GM21515 (cell line): ENCODE results near the gene HAL.

Experiments used
- ATAC-seq: cut with Tn5 transposase; IDR thresholded peaks from one replicate; pipeline ENCODE4 v1.9.1; 2021; ENCODE audit not compliant: unreplicated experiment

Gene HAL

GRCh38 chr12:95996034-95996658 lies at the start of gene HAL:
Gene HAL, minus strand, starts transcription at chr12:95996344. Its CDS starts 434 bp downstream, at chr12:95995910.
- no peak for ATAC-seq

- no peak for ATAC-seq
Observed at GRCh38 chr12:96045566-96045965, 49.4 kb upstream of the HAL start.

GRCh38 chr12:96044943-96045290 lies 48.8 kb upstream of the HAL start:
- no peak for ATAC-seq

GRCh38 chr12:96044017-96044942 lies 48.1 kb upstream of the HAL start:
- no peak for ATAC-seq

- no peak for ATAC-seq
Observed at GRCh38 chr12:96041181-96041580, 45.0 kb upstream of the HAL start.

GRCh38 chr12:96040305-96041133 lies 44.4 kb upstream of the HAL start:
- ATAC-seq = no peak

- ATAC-seq = no peak
Observed at GRCh38 chr12:96039516-96039915, 43.4 kb upstream of the HAL start.

- no peak for ATAC-seq
Observed at GRCh38 chr12:96036765-96037455, 40.8 kb upstream of the HAL start.

- peak; percentile 89 for ATAC-seq
Observed at GRCh38 chr12:96035283-96036236, 39.4 kb upstream of the HAL start, which contains the start of gene LTA4H. Gene LTA4H, minus strand, starts transcription at chr12:96035587. Its CDS starts 68 bp downstream, at chr12:96035519.

GRCh38 chr12:96034621-96035282 lies 38.6 kb upstream of the HAL start:
- ATAC-seq = peak; percentile 14

- no peak for ATAC-seq
Observed at GRCh38 chr12:96033549-96034389, 37.6 kb upstream of the HAL start.

- no peak for ATAC-seq
Observed at GRCh38 chr12:96029826-96030225, 33.7 kb upstream of the HAL start.

- no peak for ATAC-seq
Observed at GRCh38 chr12:96028538-96028937, 32.4 kb upstream of the HAL start.

GRCh38 chr12:96026331-96026730 lies 30.2 kb upstream of the HAL start:
- no peak for ATAC-seq

- ATAC-seq = no peak
Observed at GRCh38 chr12:96025518-96025917, 29.4 kb upstream of the HAL start.

- peak; percentile 95 for ATAC-seq
Observed at GRCh38 chr12:96020314-96021003, 24.3 kb upstream of the HAL start.

- no peak for ATAC-seq
Observed at GRCh38 chr12:96015672-96016071, 19.5 kb upstream of the HAL start.
